K562 (cell line): Measurements from ENCODE around the gene RAP2C. TPM values are rescaled to one million over a fixed set of nuclear protein-coding genes. Genes with fewer than 3 reads are reported as not detected.
A peak's percentile ranks its signal among the peaks of the same experiment; 100 is the strongest.

Source experiments
- CBFA2T3 ChIP-seq: fragments of 450-650 bp; IDR thresholded peaks from 2 replicates; pipeline ENCODE4 v1.6.1; 2017
- CC2D1A ChIP-seq: fragments of 450-650 bp; IDR thresholded peaks from 2 replicates; pipeline ENCODE4 v1.6.1; 2017; ENCODE audit warnings: mild to moderate bottlenecking
- CHAMP1 ChIP-seq: fragments of 450-650 bp; IDR thresholded peaks from 2 replicates; pipeline ENCODE4 v1.6.1; 2016; ENCODE audit warnings: mild to moderate bottlenecking
- DACH1 ChIP-seq: fragments of 450-650 bp; IDR thresholded peaks from 2 replicates; pipeline ENCODE4 v1.6.1; 2018; ENCODE audit not compliant: partially characterized antibody
- ETV1 ChIP-seq: fragments of 450-650 bp; conservative IDR thresholded peaks from 2 replicates; pipeline ENCODE4 v1.6.1; 2016; ENCODE audit warnings: missing genetic modification characterization, control low read depth, low read depth, missing compliant biosample characterization
- MTA3 ChIP-seq: fragments of 450-650 bp; formaldehyde crosslinking; IDR thresholded peaks from 2 replicates; pipeline ENCODE4 v1.6.1; 2017; ENCODE audit warnings: mild to moderate bottlenecking, borderline replicate concordance
- NR3C1 ChIP-seq: sonication (generic); formaldehyde crosslinking; IDR thresholded peaks from 2 replicates; pipeline ENCODE4 v1.8.1; 2022; ENCODE audit warnings: missing genetic modification reagents
- OTX1 ChIP-seq: fragments of 450-650 bp; formaldehyde crosslinking; IDR thresholded peaks from 2 replicates; pipeline ENCODE4 v1.4.0; 2022; ENCODE audit warnings: mild to moderate bottlenecking
- PML ChIP-seq: IDR thresholded peaks from 2 replicates; pipeline ENCODE4 v1.6.1; 2012; ENCODE audit warnings: low read length, inconsistent platforms
- ZNF668 ChIP-seq: fragments of 250-450 bp; sonication (Bioruptor Pico); IDR thresholded peaks from 2 replicates; pipeline ENCODE4 v1.8.0; 2022; ENCODE audit warnings: mild to moderate bottlenecking, inconsistent platforms
- polyA plus RNA-seq, 8 experiments: library from polyadenylated mRNA; depleted of rRNA in 4 of 8; stranded (reverse) in 5 of 8; unstranded in 3 of 8; fragments of >200 nt; fragmentation: Nextera tagmentation in 2 of 8; fragmentation: Illumina TruSeq in 1 of 8; extraction: Ambion mirVana in 2 of 8; extraction: Trizol in 1 of 8; gene quantifications; 2 replicates each; pipeline versions ENCODE4 v1.2.1 to v1.2.3, GENCODE V29; 2011 to 2014; ENCODE audit warnings: inconsistent platforms in 1 of 8, missing spikeins in 1 of 8
- total RNA-seq, 7 experiments: library from RNA; depleted of rRNA in 6 of 7; stranded (reverse); fragments of >200 nt in 6 of 7; fragmentation: Illumina TruSeq in 2 of 7; extraction: Trizol in 2 of 7; gene quantifications; 2 replicates each; pipeline versions ENCODE4 v1.2.1 to v1.2.3, GENCODE V29; 2011 to 2021; ENCODE audit warnings: low replicate concordance in 1 of 7
- TF ChIP-seq, protein P1 (sequence below): fragments of 250-450 bp; sonication (Bioruptor Pico); IDR thresholded peaks from 2 replicates; pipeline ENCODE4 v1.4.0; 2020; ENCODE audit warnings: mild to moderate bottlenecking, moderate library complexity
- TF ChIP-seq, protein P2 (sequence below): fragments of 450-650 bp; conservative IDR thresholded peaks from 2 replicates; pipeline ENCODE4 v1.6.1; 2016; ENCODE audit warnings: missing genetic modification characterization, low read depth, mild to moderate bottlenecking, control low read depth, missing compliant biosample characterization
- TF ChIP-seq, protein P3 (sequence below): fragments of 200-400 bp; formaldehyde crosslinking; IDR thresholded peaks from 2 replicates; pipeline ENCODE4 v1.6.1; 2017; ENCODE audit warnings: mild to moderate bottlenecking, low read depth, low read length, moderate library complexity
- TF ChIP-seq, protein P4 (sequence below): sonication (generic); formaldehyde crosslinking; IDR thresholded peaks from 2 replicates; pipeline ENCODE4 v1.8.1; 2023; ENCODE audit warnings: mild to moderate bottlenecking, missing genetic modification reagents

RAP2C gene
- total and polyA plus RNA-seq, 9 of the 15 experiments (the other 6 are each of a cell fraction or from before 2014, with no cell fraction given) = 7.8 to 28.6 (median 18.6) TPM

DNA sequence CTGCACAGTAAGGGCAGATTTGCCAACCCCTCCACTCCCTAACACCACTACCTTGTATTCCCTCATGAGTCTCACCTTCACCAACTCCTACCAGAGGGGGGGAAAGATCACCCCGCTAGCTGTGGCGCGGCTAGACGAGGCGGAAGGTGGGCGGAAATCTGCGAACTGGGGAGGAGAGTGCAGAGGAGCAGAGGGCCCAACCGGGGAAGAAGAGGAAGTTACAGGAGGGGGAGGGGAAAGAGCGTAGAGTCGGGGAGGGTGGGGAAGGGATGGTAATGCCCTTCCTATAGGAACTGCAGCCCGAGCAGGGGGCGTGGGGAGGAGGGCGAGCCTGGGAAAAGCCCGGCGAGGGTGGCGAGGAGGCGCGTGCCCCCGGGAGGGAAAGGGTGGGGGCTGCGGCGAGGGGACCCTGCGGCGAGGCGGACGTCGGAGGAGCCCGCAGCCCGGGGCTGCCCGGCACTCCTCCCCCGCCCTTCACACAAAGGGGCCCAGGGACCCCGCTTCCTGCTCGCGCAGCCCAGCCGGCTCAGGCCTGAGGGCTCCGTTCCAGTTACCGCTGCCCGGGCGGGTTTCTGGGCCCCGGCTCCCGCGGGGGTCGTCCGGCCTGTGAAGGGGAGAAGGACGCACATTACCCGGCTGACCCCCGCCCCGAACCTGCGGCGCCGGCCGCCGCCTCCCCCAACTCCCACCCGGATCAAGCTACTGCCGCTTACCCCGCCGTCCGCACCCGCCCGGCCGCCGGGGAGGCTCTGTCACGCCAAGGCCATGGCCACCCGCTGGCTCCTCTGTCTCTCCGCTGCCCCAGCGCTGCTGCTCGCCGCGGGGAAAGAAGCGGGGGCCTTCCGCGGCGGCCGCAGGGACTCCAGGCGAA lies 1.8 kb downstream of the RAP2C start (continued):
- TF ChIP-seq OTX1 (CRISPR knock-in tag) = 0 out of 2 replicates have a peak, but pooled peaks have one; percentile 4
- TF ChIP-seq, protein P1, sequence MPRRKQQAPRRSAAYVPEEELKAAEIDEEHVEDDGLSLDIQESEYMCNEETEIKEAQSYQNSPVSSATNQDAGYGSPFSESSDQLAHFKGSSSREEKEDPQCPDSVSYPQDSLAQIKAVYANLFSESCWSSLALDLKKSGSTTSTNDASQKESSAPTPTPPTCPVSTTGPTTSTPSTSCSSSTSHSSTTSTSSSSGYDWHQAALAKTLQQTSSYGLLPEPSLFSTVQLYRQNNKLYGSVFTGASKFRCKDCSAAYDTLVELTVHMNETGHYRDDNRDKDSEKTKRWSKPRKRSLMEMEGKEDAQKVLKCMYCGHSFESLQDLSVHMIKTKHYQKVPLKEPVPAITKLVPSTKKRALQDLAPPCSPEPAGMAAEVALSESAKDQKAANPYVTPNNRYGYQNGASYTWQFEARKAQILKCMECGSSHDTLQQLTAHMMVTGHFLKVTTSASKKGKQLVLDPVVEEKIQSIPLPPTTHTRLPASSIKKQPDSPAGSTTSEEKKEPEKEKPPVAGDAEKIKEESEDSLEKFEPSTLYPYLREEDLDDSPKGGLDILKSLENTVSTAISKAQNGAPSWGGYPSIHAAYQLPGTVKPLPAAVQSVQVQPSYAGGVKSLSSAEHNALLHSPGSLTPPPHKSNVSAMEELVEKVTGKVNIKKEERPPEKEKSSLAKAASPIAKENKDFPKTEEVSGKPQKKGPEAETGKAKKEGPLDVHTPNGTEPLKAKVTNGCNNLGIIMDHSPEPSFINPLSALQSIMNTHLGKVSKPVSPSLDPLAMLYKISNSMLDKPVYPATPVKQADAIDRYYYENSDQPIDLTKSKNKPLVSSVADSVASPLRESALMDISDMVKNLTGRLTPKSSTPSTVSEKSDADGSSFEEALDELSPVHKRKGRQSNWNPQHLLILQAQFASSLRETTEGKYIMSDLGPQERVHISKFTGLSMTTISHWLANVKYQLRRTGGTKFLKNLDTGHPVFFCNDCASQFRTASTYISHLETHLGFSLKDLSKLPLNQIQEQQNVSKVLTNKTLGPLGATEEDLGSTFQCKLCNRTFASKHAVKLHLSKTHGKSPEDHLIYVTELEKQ (CRISPR knock-in tag) = no peak
- TF ChIP-seq CC2D1A = peak; percentile 38; the same call in 1 of the 2 replicates
- TF ChIP-seq DACH1 = no peak
- TF ChIP-seq ZNF668 = no peak
- TF ChIP-seq NR3C1 (CRISPR knock-in tag) = no peak
- TF ChIP-seq, protein P2, sequence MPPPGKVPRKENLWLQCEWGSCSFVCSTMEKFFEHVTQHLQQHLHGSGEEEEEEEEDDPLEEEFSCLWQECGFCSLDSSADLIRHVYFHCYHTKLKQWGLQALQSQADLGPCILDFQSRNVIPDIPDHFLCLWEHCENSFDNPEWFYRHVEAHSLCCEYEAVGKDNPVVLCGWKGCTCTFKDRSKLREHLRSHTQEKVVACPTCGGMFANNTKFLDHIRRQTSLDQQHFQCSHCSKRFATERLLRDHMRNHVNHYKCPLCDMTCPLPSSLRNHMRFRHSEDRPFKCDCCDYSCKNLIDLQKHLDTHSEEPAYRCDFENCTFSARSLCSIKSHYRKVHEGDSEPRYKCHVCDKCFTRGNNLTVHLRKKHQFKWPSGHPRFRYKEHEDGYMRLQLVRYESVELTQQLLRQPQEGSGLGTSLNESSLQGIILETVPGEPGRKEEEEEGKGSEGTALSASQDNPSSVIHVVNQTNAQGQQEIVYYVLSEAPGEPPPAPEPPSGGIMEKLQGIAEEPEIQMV (tag) = peak; percentile 63; the same call in 1 of the 2 replicates
- TF ChIP-seq MTA3 = no peak
- no peak for TF ChIP-seq CHAMP1
- TF ChIP-seq ETV1 (tag) = peak; percentile 73
- 0 out of 2 replicates have a peak, but pooled peaks have one; percentile 13 for TF ChIP-seq CBFA2T3
- peak; percentile 35; the same call in 1 of the 2 replicates for TF ChIP-seq PML
- TF ChIP-seq, protein P3, sequence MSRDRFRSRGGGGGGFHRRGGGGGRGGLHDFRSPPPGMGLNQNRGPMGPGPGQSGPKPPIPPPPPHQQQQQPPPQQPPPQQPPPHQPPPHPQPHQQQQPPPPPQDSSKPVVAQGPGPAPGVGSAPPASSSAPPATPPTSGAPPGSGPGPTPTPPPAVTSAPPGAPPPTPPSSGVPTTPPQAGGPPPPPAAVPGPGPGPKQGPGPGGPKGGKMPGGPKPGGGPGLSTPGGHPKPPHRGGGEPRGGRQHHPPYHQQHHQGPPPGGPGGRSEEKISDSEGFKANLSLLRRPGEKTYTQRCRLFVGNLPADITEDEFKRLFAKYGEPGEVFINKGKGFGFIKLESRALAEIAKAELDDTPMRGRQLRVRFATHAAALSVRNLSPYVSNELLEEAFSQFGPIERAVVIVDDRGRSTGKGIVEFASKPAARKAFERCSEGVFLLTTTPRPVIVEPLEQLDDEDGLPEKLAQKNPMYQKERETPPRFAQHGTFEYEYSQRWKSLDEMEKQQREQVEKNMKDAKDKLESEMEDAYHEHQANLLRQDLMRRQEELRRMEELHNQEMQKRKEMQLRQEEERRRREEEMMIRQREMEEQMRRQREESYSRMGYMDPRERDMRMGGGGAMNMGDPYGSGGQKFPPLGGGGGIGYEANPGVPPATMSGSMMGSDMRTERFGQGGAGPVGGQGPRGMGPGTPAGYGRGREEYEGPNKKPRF = no peak
- TF ChIP-seq, protein P4, sequence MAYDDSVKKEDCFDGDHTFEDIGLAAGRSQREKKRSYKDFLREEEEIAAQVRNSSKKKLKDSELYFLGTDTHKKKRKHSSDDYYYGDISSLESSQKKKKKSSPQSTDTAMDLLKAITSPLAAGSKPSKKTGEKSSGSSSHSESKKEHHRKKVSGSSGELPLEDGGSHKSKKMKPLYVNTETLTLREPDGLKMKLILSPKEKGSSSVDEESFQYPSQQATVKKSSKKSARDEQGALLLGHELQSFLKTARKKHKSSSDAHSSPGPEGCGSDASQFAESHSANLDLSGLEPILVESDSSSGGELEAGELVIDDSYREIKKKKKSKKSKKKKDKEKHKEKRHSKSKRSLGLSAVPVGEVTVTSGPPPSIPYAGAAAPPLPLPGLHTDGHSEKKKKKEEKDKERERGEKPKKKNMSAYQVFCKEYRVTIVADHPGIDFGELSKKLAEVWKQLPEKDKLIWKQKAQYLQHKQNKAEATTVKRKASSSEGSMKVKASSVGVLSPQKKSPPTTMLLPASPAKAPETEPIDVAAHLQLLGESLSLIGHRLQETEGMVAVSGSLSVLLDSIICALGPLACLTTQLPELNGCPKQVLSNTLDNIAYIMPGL (CRISPR knock-in tag) = 0 out of 2 replicates have a peak, but pooled peaks have one; percentile 6
